ENCODE measurements around the gene PAK2.
"Not testable (repeated sequence)": the region's sequence is repeated elsewhere in the genome, so short reads cannot be mapped to it uniquely, and the experiment has no call there.

Gene PAK2

DNA sequence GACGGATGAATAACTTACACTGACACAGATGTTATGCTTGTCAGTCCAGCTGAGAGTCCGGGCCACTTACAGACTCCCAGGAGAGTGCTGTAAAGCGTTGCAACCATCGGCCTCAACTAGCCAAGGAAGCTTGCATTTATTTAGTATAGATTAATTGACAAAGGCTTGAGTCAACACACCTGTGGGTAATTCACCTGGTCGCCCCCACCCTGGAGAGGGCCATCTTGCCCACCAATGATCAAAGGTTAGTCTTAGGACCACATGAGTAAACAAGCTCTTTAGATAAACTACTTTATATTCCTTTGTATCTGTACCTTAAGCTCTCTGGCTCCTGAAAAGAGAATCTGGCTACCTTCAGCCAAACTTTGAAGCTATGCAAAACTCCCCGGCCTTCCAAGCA is 51.0 kb downstream of the PAK2 start:
- DNase-seq, result no peak

DNA sequence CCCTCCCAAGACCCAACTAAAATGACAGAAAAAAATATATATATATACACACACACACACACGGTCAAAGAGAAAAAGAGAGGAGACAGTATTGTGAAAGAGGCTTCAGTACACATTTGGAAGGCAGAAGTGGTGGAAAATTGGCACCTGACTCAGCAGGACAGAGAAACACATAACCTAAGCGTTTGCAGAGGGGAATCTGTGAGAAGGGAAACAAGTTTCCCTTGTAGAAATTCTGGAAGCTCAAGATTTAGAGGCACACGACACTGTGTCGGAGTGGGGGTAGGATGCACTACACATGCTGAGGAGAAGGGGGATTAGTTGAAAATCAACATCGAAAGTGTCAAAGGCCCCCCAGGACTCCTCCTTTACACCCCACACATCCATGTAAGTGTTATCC is 53.1 kb downstream of the PAK2 start:
- DNase-seq, result no peak

- no peak for DNase-seq
These were observed 53.6 kb downstream of the PAK2 start for GRCh38 chr3:196793246-196793645.

- DNase-seq, result no peak
These were observed 54.8 kb downstream of the PAK2 start for GRCh38 chr3:196794467-196794866.

GRCh38 chr3:196796317-196796716 is 56.7 kb downstream of the PAK2 start:
- DNase-seq, result no peak

DNA sequence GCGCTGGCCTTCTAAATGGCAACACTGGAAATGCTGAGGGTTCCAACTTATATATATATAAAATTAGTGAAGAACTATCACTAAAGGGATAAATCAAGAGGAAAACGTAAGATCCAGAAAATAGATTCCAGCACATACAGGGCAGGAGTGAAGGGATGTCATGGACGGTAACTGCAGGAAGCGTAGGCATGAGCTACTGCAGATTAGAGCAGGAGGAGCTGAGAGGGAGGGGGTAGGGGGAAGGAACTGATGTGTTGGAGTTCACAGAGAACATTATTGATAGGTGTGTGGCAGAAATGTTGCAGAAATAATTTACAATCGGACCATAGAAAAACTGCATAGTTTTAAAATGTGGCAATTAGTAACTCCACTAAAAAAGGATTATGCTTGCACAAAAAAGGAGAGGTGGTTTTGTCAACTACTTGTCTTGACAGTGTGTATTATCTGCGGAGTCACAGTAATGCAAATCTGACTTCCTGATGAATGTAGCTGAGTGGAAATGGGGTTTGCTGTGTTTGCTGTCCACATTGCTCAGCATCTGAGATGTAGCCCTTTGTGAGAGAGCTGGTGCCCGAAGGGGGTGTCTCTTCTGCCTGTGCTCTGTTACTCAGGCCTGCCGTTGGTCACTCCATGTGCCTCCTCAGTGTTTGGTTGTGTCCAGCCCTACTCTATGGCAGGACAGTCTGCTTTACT is 61.2 kb downstream of the PAK2 start:
- DNase-seq, result no peak

- DNase-seq, result no peak
These were observed 64.3 kb downstream of the PAK2 start for GRCh38 chr3:196803891-196804468.

- no peak for DNase-seq
These were observed 65.1 kb downstream of the PAK2 start for GRCh38 chr3:196804773-196805172.

- no peak for DNase-seq
These were observed 71.4 kb downstream of the PAK2 start for GRCh38 chr3:196810963-196811581.

DNA sequence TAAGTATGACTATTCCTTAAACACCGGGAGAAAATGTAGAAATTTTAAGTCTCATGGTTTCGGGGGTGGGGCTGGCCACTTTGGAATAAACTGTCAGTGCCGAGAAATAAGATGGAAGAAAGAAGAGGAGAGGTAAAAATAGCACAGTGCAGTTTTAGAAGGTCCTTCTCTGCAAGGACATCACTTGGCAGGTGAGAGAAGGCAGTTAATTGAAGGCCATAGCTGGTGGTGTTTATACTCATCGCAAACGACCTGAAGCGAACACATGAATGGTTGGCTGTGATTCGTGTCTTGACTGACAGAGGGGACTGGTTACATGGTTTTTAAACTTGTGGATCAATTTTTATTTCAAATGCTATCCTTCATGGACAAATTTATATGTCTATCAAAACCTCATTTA is 73.2 kb downstream of the PAK2 start:
- no peak for DNase-seq

DNA sequence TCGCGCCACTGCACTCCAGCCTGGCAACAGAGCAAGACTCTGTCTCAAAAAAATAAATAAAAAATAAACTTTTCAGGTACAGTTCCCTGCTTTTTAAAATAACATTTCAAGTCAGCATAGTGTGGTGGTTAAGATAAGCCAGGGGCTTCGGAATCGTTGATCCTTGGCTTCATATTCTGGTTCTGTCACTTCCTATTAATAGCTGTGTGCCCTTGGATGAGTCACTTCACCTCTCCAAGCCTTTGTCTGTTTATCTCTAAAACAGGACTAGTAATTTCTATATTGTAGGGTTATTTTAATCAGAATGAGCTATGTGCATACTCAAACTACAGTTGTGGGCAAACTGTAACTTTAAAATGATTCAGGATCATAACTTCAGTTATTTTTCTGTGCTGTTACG is 74.2 kb downstream of the PAK2 start:
- DNase-seq, result no peak

GRCh38 chr3:196821806-196822355 is 82.2 kb downstream of the PAK2 start:
- DNase-seq, result no peak

DNA sequence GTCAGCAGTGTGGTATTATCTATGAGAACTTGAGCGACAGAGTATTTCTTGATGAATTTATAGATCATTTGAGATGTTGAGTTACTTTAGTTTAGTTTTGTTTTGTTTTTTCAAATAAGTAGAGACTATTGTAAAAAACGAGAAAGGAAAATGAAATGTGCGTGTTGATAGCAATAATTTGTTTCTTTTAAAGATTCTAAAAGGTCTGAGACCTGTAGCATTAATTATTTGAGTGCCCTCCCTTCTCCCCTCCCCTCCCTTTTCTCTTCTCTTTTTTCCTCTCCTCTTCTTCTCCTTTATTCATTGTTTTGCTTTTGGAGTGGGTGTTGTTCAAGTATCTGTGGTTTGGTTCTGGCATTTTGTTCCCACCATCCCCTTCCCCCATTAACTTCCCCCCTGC is 90.0 kb downstream of the PAK2 start:
- DNase-seq, result not testable (repeated sequence)

DNA sequence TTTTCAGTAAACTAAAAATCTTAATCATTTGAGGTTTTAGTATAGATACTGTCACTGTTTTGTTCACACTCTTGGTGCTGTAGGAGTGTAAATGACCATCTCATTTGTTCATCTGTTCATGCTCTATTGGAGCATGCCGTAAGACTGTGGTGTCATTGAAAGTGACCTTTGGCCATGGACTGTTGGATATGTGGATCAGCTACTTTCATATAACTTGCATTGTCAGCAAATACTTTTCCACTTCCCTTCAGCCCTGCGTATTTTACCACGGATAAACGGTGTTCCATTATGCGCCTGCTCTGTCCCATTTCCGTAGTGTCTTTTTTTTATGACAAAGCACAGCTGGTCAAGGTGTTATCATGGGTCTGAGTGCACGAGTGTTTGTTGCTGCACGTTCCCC is 95.4 kb downstream of the PAK2 start:
- DNase-seq, result no peak

- DNase-seq, result not testable (repeated sequence)
These were observed 97.0 kb downstream of the PAK2 start for GRCh38 chr3:196836626-196837025.

GRCh38 chr3:196837819-196838420 is 98.3 kb downstream of the PAK2 start:
- peak; percentile 71 for DNase-seq

- not testable (repeated sequence) for DNase-seq
These were observed 99.7 kb downstream of the PAK2 start for GRCh38 chr3:196839351-196839750.

GRCh38 chr3:196842567-196843434 is 103.1 kb downstream of the PAK2 start:
- no peak for DNase-seq

GRCh38 chr3:196843435-196844110 is 103.9 kb downstream of the PAK2 start:
- DNase-seq, result no peak

DNA sequence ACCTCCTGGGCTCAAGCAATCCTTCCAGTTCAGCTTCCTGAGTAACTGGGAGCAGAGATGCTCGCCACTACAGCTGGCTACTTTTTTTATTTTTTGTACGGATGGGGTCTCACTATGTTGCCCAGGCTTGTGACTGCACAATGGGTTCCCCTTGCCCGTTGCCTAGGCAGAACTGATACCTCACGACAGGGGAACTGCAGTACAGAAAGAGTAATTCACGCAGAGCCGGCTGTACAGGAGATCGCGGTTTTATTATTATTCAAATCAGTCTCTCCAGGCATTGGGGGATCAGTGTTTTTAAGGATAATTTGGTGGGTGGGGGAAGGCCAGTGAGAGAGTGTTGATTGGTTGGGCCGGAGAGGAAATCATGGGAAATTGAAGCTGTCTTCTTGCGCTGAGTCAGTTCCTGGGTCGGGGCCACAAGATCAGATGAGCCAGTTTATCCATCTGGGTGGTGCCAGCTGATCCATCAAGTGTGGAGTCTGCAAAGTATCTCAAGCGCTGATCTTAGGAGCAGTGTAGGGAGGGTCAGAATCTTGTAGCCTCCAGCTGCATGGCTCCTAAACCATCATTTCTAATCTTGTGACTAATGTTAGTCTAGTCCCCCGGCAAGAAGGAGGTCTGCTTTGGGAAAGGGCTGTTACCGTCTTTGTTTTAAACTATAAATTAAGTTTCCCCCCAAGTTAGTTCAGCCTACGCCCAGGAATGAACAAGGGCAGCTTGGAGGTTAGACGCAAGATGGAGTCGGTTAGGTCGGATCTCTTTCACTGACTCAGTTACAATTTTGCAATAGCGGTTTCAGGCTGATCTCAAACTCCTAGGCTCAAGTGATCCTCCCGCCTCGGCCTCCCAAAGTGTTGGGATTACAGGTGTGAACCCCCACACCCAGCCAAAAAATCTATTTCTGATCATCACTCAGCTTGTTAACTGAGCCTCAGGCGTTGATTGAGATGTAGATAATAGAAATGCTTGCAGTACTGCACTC is 104.9 kb downstream of the PAK2 start:
- DNase-seq, result not testable (repeated sequence)

DNA sequence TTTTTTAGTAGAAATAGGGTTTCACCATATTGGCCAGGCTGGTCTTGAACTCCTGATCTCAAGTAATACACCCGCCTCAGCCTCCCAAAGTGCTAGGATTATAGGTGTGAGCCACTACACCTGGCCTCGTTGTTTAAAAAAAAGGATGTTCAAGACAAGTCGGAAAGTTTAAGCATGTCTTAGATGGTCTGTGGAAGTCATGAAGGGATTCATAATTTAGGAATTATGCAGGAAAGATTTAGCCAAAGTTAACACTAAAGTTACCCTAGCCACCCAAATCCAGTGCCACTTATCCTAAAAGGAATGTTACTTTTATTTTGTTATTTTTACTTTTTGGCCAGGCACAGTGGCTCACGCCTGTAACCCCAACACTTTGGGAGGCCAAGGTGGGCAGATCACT is 108.7 kb downstream of the PAK2 start:
- DNase-seq, result not testable (repeated sequence)

Measured in stimulated activated CD4-positive, alpha-beta T cell treated with anti-CD3 and anti-CD28 coated beads, Interleukin-1b, Interleukin-23, amount 100 ng/mL, for 48 hours (primary cell).